GM12875 (cell line): ENCODE data around the gene OR7G1.

ENCODE experiments used
- H3K4me3 ChIP-seq: one replicate; pipeline ENCODE4 v1.5.1; 2011; ENCODE audit warnings: low read depth, low read length, control low read depth
- CTCF ChIP-seq: IDR thresholded peaks from 2 replicates; pipeline ENCODE4 v1.5.1; 2011; ENCODE audit warnings: low read depth, mild to moderate bottlenecking, control low read depth, inconsistent platforms, low read length, moderate library complexity, borderline replicate concordance; ENCODE audit not compliant: insufficient read depth

OR7G1 gene

GRCh38 chr19:9132422-9132821, 16.9 kb upstream of the OR7G1 start:
- no peak overlapping the region for H3K4me3 ChIP-seq
- no peak for TF ChIP-seq CTCF

GRCh38 chr19:9130965-9131364, 15.4 kb upstream of the OR7G1 start:
- TF ChIP-seq CTCF: no peak
- no peak overlapping the region for H3K4me3 ChIP-seq

GRCh38 chr19:9128171-9128570, 12.6 kb upstream of the OR7G1 start:
- H3K4me3 ChIP-seq: no peak overlapping the region
- TF ChIP-seq CTCF: no peak

- no peak for TF ChIP-seq CTCF
- no peak within 1 kb of the TSS for H3K4me3 ChIP-seq
Measured at GRCh38 chr19:9126900-9127405, 11.4 kb upstream of the OR7G1 start, which contains the start of gene OR7G3. Gene OR7G3, minus strand, starts transcription at chr19:9126950. Its CDS starts 0 bp downstream, at chr19:9126950.

- TF ChIP-seq CTCF: no peak
- H3K4me3 ChIP-seq: no peak overlapping the region
Measured at GRCh38 chr19:9116547-9116946, 984 bp upstream of the OR7G1 start.

GRCh38 chr19:9109959-9110358, 5.6 kb downstream of the OR7G1 start:
- H3K4me3 ChIP-seq: no peak overlapping the region
- TF ChIP-seq CTCF: no peak

- H3K4me3 ChIP-seq: no peak within 1 kb of the TSS
- no peak for TF ChIP-seq CTCF
Measured at GRCh38 chr19:9107375-9107774, 8.2 kb downstream of the OR7G1 start, which contains the start of gene OR7G2. Gene OR7G2, minus strand, starts transcription at chr19:9107475. Its CDS starts 4,232 bp downstream, at chr19:9103243.
